ENCODE results near the gene FUBP1.
"Not testable (repeated sequence)": the region's sequence is repeated elsewhere in the genome, so short reads cannot be mapped to it uniquely, and the experiment has no call there.

Gene FUBP1

GRCh38 chr1:77929806-77930205 lies 49.1 kb downstream of the FUBP1 start:
- Histone ChIP-seq H3K36me3 (no peaks in the 10 kb centered on the region), H3K9me3 (no peaks in the 10 kb centered on the region), H3K27ac (no peak overlapping the region), H3K4me1 (ENCODE audit: control insufficient read depth in 1 of 2, insufficient read depth in 1 of 2, low read depth in 1 of 2, low read length in 1 of 2) (peaks cover 0 to 5% of the 10 kb centered on the region in 2 experiments), H3K27me3 (no peaks in the 10 kb centered on the region), H3K4me3 (ENCODE audit: low read depth in 1 of 2, low read length in 1 of 2) (no peak overlapping the region)
- no peak for TF ChIP-seq CTCF (IDR thresholded peaks at IDR 0.05)

DNA sequence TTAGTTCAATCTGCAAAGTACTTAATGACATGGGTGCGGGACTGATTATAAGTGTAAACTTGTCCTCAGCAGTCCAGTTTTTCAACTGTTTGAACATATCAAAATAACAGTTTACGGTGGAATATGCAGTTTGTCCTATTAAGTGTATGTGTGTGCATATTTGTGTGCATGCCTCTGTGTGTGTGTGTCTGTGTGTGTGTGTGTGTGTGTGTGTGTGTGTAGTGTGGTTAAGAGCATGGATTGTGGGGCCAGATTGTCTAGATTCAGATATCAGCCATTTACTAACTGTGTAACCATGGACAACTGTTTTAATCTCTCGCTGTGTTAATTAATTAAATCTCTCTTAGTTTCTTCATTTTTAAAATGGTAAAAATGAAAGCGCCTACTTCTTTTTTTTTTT lies 51.5 kb downstream of the FUBP1 start:
- no peak overlapping the region for H3K4me3 ChIP-seq (ENCODE audit: low read depth in 1 of 2, low read length in 1 of 2)
- no peak overlapping the region for H3K27ac ChIP-seq
- H3K27me3 ChIP-seq, result no peaks in the 10 kb centered on the region
- TF ChIP-seq CTCF (IDR thresholded peaks at IDR 0.05), result no peak
- H3K36me3 ChIP-seq, result no peaks in the 10 kb centered on the region
- H3K9me3 ChIP-seq, result no peaks in the 10 kb centered on the region
- H3K4me1 ChIP-seq (ENCODE audit: control insufficient read depth in 1 of 2, insufficient read depth in 1 of 2, low read depth in 1 of 2, low read length in 1 of 2), result peaks cover 0 to 5% of the 10 kb centered on the region in 2 experiments

- Histone ChIP-seq H3K4me3 (ENCODE audit: low read depth in 1 of 2, low read length in 1 of 2) (no peak overlapping the region), H3K27ac (no peak overlapping the region), H3K9me3 (no peaks in the 10 kb centered on the region), H3K4me1 (ENCODE audit: control insufficient read depth in 1 of 2, insufficient read depth in 1 of 2, low read depth in 1 of 2, low read length in 1 of 2) (peaks cover 0 to 5% of the 10 kb centered on the region in 2 experiments), H3K27me3 (no peaks in the 10 kb centered on the region), H3K36me3 (no peaks in the 10 kb centered on the region)
- TF ChIP-seq CTCF (IDR thresholded peaks at IDR 0.05), result no peak
Measured at GRCh38 chr1:77926561-77927357, 52.1 kb downstream of the FUBP1 start.

DNA sequence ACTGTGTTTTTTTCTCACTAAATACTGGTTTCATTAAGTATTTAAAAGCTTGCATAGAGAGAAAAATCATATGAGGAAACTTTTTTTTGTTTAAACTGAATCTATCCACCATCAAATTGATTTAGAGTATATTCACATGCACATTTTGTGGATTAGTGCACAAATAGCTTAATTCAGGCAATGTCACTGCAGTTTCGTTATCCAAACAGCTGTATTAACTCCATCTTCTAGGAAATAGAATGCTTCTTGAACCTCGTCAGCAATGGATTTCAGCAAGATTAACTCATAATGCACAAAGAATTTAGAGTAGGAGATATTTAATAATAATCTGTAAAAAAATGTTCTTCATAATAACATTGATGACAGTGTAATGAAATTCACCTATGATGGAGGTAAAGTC lies 52.9 kb downstream of the FUBP1 start:
- Histone ChIP-seq H3K9me3 (no peaks in the 10 kb centered on the region), H3K27me3 (no peaks in the 10 kb centered on the region), H3K4me3 (ENCODE audit: low read depth in 1 of 2, low read length in 1 of 2) (no peak overlapping the region), H3K27ac (no peak overlapping the region), H3K36me3 (no peaks in the 10 kb centered on the region), H3K4me1 (ENCODE audit: control insufficient read depth in 1 of 2, insufficient read depth in 1 of 2, low read depth in 1 of 2, low read length in 1 of 2) (peaks cover 0 to 5% of the 10 kb centered on the region in 2 experiments)
- no peak for TF ChIP-seq CTCF (IDR thresholded peaks at IDR 0.05)

- Histone ChIP-seq H3K9me3 (no peaks in the 10 kb centered on the region), H3K4me3 (ENCODE audit: low read depth in 1 of 2, low read length in 1 of 2) (no peak overlapping the region), H3K36me3 (no peaks in the 10 kb centered on the region), H3K27me3 (no peaks in the 10 kb centered on the region), H3K27ac (no peak overlapping the region), H3K4me1 (ENCODE audit: control insufficient read depth in 1 of 2, insufficient read depth in 1 of 2, low read depth in 1 of 2, low read length in 1 of 2) (peaks cover 0 to 5% of the 10 kb centered on the region in 2 experiments)
- TF ChIP-seq CTCF (IDR thresholded peaks at IDR 0.05), result no peak
Measured at GRCh38 chr1:77925518-77925917, 53.4 kb downstream of the FUBP1 start.

- H3K9me3 ChIP-seq; H3K27ac ChIP-seq; H3K36me3 ChIP-seq; H3K4me3 ChIP-seq (ENCODE audit: low read depth in 1 of 2, low read length in 1 of 2); H3K4me1 ChIP-seq (ENCODE audit: control insufficient read depth in 1 of 2, insufficient read depth in 1 of 2, low read depth in 1 of 2, low read length in 1 of 2); H3K27me3 ChIP-seq: not testable (repeated sequence)
Measured at GRCh38 chr1:77918918-77919317, 60.0 kb downstream of the FUBP1 start.
